HG02759 (cell line): ENCODE results near the gene EFNA5.

Experiments
- ATAC-seq: cut with Tn5 transposase; IDR thresholded peaks from one replicate; pipeline ENCODE4 v1.9.1; 2021; ENCODE audit warnings: mild to moderate bottlenecking, moderate library complexity; ENCODE audit not compliant: unreplicated experiment

Gene EFNA5

GRCh38 chr5:107604990-107605389 is 65.7 kb downstream of the EFNA5 start:
- ATAC-seq = no peak

DNA sequence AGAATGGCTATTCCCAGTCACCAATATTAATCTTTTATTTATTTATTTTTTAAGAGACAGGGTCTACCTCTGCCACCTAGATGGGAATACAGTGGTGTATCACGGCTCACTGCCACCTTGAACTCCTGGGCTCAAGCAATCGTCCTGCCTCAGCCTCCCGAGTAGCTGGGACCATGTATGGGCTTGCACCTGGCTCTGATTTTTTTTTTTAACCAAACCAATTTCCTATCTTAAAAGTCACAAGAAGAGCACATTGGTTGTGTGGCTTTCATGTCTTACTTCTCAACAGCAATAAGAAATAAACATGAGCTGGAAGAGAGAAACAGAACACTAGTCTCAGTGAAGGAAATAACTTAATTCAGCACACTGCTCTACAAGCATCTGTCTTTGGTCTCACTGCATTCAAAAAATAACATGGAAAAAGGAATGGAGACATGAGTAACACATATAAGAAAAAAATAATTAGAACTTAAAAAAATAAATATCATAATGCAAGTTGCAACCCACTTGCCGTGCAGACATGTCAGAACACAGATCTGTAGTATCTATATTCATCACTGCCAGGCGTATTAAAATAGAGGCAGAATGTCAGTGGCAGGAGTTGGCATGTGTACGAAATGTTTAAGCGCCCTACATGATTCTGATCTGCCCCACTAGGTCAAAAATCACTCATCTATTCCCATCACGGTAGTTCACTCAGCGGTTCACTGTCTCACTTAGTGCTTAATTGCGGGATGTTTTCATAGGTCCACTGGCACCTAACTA is 66.4 kb downstream of the EFNA5 start:
- ATAC-seq = no peak

- no peak for ATAC-seq
Measured at GRCh38 chr5:107603349-107603748, 67.4 kb downstream of the EFNA5 start.

DNA sequence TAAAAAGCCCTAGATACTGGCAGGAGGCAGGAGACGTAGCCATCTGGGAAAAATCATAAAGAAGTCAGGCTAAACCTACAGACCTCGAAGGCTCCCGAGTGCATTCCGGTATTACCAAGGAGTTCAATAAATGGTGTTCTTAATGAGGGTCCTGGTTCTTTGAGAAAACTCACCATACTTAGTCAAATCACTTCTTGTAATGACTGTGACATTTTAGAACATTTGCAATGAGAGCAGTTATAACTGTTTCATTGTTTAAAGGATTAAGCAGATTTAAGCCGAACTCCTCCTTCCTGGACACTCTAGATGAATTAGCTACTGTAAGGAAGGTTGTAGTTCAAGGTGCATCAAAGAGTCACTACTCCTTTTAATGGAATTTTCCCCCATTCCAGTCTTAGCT is 67.8 kb downstream of the EFNA5 start:
- ATAC-seq = no peak

- ATAC-seq = no peak
Measured at GRCh38 chr5:107601076-107601475, 69.7 kb downstream of the EFNA5 start.

GRCh38 chr5:107598958-107599357 is 71.8 kb downstream of the EFNA5 start:
- ATAC-seq = no peak

DNA sequence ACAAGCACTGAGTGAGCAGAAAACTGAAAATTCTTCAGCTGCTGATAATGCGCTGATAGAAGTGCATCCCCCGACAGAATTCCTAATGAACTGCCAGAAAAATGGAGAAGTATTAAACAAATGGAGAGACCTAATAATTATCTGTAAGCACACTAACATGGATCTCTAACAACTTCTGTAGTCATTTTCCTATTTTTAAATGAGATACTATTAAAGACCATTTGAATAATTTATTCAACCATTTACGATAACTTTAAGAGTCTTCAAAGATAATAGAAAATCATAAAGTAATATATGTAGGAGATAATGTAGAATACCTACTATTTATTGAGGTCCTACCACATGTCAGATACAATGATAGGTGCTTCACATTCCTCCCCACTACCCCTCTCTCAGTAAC is 72.9 kb downstream of the EFNA5 start:
- ATAC-seq = no peak

- ATAC-seq = no peak
Measured at GRCh38 chr5:107597247-107597646, 73.5 kb downstream of the EFNA5 start.

DNA sequence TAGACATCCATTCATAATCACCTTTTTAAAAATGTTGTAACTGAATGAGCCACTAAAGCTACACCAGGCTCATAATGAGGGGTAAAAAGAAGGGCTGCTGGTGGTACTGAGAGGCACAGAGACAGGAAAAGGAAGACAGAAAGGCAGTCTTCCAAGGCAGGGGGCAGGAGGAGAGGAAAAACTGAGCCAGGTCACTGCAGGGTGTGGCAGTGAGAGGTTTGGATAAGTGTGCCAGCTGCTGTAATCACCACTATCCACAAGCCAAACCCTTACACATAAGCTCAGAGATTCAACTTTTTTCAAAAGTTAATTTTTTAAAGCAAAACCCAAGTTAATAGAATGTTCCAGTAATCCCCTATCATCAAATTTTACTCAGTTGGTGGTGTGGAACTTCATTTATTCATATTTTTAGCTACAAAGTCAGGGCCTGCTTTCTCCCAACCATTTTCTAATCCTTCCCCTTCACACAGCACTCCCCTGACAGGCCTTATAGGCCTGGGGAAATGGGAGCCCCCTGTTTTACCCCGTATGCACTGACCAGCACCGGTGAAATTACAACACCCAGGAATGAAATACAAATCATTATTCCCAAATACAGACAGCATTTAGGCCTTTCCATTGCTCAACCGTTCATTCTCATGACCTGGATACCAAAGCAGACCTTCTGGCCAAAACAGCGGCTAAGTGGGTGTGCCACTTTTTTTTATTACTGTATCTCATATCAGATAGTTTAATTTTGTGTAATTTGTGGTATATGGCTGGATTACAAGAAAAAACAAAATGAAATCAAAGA is 76.3 kb downstream of the EFNA5 start:
- ATAC-seq = no peak

- no peak for ATAC-seq
Measured at GRCh38 chr5:107593009-107593408, 77.7 kb downstream of the EFNA5 start.

GRCh38 chr5:107592515-107592914 is 78.2 kb downstream of the EFNA5 start:
- ATAC-seq = no peak

GRCh38 chr5:107590686-107591085 is 80.1 kb downstream of the EFNA5 start:
- ATAC-seq = no peak

DNA sequence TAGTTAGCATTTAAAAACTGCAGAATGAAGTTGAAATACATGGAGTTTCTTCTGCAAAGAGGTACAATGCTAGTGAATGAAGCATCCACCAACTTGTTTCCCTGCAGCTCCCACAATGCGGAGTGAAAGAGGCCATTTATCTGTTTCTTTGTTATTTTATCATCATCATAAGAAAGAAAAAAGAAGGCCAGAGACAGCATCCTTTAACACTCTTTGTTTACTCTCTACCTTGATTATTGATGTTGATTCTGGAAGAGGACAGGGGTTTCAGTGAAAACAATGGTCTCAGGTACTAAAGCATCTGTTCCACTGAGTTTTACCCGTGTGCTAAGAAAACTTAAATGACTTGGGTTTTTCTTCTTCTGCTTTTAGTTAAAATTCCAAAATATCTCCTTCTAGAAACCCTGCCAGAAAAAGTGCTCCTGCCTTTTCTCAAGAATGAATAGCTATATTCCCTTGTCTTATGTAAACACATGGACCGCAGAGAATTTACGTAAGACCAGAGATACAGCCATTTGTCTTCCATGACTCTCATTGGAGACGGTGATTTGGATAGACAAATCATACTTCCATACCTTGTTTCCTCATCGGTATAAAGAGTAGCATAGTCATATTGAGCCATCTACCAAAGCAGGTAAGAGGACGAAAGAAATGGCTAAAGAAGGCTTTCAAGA is 81.1 kb downstream of the EFNA5 start:
- ATAC-seq = no peak

GRCh38 chr5:107582625-107583024 is 88.1 kb downstream of the EFNA5 start:
- no peak for ATAC-seq

DNA sequence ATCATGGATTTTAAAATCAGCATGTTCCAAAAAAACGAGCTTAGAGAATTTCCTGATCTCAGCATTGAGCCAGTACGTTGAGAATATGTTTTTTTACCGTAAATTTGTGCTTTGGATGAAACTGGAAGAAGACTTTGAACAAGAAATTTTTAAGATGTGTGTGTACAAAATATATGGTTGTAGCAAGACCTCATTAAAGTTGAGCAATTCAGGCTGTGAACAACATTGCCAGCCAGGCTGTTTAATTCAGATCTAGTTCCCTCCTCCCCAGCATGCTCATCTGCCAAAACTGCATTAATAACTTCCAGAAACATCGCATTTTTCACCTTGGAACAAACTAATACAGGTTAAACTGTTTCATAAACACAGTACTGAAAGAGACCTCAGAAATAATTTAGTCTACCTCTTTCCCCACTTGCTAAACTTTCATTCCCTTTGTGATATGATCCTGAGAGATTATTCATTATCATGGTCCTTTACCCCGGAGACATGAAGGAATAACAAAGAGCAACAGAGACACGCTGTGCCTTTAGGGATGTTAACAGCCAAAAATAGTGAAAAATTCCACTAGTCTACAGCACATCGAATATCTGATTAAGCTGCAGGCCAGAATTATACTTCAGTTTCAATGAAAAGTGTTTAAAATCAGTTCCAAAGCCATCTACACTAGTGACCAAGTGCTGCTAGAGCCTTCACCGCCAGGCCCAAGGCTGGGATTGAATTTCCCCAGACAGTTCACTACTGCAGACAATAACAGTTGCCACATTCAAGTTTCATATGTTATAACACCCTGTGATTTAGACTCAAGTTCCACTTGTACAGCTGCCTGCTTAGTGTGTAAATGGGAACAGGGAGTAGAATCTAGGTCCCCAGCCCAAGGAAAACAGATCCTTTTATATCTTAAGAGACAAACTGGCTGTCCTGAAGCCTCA is 89.6 kb downstream of the EFNA5 start:
- ATAC-seq = no peak

GRCh38 chr5:107578051-107578635 is 92.6 kb downstream of the EFNA5 start:
- ATAC-seq = no peak

- no peak for ATAC-seq
Measured at GRCh38 chr5:107577394-107577950, 93.3 kb downstream of the EFNA5 start.

DNA sequence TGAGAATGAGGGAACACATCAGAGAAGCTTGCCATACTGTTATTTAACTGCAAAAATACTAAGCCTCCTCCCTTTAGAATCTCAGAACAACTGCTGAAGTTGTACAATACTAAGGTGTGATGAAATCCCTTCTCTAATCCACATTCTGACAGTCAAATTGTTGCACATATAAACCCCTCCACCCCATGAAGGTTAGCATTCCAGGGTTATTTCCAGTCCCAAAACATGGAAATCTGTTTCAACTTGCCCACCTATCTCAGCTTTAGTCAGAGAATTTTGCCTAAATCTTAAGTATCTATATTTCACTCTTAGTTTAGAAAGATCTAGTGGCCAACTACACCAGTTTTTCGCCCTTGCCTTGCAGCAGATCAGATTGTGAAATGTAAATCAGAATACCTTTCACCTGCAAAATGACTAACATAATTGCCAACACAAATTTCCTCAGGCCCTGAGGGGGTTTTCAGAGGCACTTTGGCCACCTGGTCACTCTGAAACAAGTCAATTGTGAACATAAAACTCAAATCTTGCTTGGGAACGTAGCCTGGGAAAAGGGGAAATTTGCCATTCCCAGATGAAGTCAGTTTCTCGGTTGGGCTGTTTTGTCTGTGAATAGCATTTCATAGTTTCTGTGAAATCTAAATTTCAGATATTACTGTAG is 93.9 kb downstream of the EFNA5 start:
- ATAC-seq = no peak

DNA sequence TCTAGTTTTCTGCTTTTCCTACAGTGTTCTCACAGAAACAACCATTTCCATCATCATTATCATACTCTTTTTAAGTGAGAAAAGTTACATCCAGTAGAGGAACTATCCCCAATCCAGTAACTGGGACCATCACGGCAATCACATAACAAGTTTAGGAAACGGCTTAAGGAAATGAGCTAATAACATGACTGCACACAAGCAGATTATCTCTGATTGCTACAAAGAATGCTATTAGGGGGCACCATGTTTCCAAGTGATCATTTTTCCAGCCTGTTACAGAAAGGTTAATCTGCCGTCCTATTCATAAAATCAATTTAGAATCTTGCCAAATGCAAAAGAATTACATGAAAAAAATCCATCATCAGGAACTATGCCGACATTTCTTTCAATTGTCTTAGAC is 94.6 kb downstream of the EFNA5 start:
- no peak for ATAC-seq

GRCh38 chr5:107574287-107574686 is 96.5 kb downstream of the EFNA5 start:
- no peak for ATAC-seq
